ENCODE measurements around the gene ALKBH6. TPM values are rescaled to one million over a fixed set of nuclear protein-coding genes. Genes with fewer than 3 reads are reported as not detected.
A peak's percentile ranks its signal among the peaks of the same experiment; 100 is the strongest.
"Not testable (repeated sequence)": the region's sequence is repeated elsewhere in the genome, so short reads cannot be mapped to it uniquely, and the experiment has no call there.

ALKBH6 gene
- total RNA-seq, 1 experiment from 2014 or later: 43.4 TPM

DNA sequence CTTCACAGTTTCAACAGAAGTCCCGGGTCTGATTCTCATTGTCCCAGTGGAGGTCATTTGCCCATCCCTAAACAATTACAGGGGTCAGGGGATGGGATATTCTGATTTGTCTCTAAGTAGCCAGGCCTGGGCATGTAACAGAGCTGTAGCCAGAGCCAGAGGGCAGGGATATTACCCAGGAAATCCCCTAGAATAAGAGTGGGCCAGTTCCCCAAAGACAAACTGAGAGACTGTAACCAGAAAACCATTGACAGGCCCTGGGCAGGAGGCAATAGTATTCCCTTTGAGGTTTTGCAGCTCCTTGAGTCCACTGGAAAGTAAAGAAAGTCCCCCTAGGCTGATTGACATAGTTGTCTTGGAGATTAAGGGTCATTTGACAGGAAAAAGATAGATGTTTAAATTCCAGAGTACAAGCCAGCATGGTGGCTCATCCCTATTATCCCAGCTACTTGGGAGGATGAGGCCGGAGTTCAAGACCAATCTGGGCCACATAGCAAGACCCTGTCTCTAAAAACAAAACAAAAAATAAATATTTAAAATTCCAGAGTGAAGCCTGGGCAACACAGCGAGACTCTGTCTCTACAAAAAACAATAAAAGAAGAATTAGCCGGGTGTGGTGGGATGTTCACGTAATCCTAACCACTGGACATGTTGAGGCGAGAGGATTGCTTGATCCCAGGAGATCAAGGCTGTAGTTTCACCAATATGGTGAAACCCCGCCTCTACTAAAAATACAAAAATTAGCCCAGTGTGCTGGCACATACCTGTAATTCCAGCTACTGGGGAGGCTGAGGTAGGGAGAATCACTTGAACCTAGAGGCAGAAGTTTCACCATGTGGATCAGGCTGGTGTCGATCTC is 20.9 kb downstream of the ALKBH6 start:
- no peak for DNase-seq (ENCODE audit: low spot score)

DNA sequence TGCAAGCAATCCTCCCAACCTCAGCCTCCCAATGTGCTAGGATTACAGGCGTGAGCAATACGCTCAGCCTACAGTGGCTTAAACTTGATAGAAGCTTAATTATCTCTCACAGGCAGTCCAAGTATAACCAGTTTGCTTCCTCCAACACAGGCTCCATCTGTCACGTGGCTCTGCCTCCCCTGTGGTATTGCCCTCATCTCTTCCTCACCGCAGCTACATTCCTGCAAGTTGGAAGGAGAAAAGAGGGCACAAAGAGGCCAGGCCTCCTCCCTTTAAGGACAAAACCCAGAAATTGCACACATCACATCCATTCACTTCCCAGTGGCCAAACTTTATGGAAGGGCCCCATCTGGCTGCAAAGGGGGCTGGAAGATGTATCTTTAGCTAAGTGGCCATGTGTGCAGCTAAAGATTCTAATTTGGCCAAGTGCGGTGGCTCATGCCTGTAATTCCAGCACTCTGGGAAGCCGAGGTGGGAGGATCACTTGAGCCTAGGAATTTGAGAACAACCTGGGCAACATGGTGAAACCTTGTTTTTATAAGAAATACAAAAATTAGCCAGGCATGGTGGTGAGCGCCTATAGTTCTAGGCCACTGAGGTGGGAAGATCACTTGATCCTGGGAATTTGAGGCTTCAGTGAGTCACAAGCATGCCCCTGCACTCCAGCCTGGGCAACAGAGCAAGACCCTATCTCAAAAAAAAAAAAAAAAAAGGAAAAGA is 22.1 kb downstream of the ALKBH6 start:
- DNase-seq (ENCODE audit: low spot score): peak; percentile 13

DNA sequence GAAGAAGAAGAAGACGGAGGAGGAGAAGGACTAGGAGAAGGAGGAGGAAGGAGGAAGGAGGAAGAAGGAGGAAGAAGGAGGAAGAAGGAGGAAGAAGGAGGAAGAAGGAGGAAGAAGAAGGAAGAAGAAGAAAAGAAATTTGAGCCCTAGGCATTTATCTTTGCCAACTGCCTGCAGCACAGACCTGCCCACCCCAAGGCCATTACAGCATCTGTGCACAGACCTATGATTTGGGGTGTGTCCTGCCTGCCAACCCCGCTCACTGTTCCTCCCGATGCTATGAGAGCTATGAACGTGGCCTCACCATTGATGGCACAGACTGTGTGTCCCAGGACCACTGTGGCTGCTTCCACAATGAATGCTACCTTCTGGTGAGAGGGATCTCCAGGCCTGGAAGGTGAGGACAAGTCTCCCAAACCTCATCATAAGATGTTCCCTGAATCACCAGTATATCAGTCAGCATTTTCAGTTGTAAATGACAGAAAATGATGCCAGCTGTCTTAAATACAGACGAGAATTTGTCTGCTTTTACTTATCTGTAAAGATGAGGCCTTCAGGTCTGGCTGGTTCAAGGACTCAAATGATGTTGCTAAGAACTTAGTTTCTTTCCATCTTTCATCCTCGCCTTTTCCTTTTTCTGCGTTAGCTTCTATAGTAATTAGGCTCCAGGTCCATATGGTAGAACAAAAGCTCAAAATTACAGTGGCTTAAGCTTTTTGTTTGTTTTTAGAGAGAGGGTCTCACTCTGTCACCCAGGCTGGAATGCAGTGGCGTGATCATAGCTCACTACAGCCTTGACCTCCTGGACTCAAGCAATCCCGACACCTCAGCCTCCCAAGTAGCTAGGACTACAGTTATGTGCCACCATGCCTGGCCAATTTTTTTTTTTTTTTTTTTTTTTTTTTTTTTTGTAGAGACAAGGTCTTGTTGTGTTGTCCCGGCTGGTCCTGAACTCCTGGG is 23.0 kb downstream of the ALKBH6 start:
- DNase-seq (ENCODE audit: low spot score): no peak

DNA sequence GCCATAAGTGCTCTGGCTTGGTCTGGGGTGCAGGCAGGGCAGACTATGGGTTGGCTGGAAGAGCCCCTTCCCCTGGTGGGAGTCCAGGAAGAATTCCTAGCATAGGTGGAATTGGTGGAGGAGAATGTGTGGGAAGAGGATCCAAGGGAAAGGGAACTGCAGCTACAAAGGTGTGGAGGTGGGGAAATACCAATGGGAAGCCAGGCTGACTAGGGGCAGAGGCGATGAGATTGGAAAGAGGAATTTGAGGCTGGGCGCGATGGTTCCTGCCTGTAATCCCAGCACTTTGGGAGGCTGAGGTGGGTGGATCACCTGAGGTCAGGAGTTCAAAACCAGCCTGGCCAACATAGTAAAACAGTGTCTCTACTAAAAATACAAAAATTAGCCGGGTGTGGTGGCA is 23.9 kb downstream of the ALKBH6 start:
- no peak for DNase-seq (ENCODE audit: low spot score)

DNA sequence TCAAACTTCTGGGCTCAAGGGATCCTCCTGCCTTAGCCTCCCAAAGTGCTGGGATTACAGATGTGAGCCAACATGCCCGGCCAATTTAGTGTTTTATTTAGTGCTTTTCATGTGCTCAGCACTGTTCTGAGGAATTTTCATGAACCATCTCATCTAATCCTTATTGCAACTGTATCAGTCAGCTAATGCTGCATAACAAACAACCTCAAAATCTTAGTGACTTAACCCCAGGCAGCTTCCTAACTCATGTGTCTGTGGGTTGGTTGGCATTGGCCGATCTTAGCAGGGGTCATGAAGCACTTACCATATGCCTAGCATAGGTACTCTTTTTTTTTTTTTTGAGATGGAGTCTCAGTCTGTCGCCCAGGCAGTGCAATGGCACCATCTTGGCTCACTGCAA is 25.2 kb downstream of the ALKBH6 start:
- no peak for DNase-seq (ENCODE audit: low spot score)

DNA sequence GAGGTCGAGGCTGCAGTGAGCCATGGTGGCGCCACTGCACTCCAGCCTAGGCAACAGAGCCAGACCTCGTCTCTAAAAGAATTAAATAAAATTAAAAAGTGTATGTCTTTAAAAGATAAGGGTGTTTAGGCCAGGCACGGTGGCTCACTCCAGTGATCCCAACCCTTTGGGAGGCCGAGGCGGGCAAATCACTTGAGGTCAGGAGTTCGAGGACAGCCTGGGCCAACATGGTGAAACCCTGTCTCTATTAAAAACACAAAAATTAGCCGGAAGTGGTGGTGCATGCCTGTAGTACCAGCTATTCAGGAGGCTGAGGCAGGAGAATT is 26.5 kb downstream of the ALKBH6 start:
- DNase-seq (ENCODE audit: low spot score): no peak

DNA sequence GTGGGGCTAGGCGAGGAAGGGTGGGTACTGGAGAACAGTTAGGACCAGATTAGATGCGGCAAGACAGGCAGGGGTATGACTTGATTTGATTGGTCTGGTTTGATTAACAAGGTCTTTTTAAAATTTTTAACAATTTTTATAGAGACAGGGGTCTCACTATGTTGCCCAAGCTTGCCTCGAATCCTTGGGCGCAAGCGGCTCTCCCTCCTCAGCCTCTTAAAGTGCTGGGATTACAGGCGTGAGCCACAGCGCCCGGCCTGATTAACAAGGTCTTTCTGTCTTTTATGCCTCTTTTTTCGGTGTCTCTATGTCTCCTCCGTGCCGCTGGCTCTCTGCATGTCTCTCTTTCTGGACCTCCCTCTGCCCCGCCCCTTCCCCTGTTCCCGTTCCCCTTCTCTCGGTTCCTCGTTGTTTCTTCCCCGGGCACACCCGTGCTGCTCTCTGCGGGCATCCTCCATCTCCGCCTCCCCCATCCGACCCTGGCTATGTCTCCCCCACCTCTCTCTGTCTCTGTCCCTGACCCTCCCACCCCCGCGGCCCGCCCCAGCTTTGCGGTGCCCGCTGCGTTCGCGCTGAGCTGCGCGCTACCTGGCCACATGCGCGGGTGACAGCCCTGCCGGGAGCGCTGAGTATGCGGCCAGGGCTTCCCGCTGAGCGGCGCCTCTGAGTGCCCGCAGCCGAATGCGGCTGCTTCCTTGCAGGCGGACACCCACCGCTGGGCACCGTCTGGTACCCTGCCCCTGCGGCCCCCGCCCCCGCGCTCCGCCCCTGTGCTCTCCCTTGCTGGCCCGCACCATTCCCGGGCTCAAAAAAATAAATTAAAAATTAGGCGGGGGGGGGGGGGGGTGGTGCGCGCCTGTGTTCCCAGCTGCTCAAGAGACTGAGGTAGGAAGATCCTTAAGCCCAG is 27.1 kb downstream of the ALKBH6 start:
- peak; percentile 28 for DNase-seq (ENCODE audit: low spot score)

DNA sequence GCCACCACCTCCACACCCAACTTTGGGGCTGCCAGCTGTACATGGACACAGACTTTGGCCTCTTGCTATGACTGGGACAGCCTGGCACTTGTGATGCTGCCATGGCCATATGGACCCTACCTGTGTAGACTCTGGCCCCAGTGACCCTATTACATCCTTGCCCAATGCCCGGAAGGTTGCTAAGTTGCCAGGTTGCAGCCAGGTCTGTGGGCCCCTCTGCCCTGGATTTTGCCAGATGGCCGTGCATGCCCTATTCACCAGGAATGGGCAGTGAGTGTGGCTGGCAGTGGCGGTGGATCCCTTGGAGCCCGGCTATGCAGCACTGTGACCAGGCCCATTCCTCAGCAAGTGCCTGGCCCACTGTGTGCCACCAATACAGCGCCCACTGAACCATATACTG is 27.9 kb downstream of the ALKBH6 start:
- DNase-seq (ENCODE audit: low spot score): no peak

DNA sequence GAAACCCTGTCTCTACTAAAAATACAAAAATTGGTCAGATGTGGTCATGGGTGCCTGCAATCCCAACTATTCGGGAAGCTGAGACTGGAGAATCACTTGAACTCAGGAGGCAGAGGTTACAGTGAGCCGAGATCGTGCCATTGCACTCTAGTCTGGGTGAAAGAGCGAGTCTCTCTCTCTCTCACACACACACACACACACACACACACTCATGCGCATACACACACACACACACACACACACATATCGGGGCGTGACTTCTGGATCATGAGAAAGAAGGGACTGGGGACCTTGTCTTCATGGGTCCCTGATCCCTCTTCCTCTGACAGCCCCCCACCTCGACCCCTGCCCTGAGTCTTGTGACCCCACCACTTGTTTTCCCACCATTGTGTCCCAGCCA is 30.8 kb downstream of the ALKBH6 start:
- no peak for DNase-seq (ENCODE audit: low spot score)

DNA sequence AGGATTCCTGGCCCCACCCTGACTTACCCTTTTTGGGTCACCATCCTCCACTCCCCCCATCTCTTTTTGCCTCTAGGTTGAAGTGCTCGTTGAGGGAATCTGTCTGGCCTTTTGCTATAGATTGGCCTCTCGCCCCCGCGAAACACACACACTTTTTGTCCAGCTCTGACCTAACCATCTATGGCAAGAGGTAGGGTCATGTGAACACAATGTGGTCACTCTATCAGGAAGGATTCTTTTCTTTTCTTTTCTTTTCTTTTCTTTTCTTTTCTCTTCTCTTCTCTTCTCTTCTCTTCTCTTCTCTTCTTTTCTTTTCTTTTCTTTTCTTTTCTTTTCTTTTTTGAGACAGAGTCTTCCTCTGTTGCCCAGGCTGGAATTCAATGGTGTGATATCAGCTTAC is 33.0 kb downstream of the ALKBH6 start:
- DNase-seq (ENCODE audit: low spot score): not testable (repeated sequence)

DNA sequence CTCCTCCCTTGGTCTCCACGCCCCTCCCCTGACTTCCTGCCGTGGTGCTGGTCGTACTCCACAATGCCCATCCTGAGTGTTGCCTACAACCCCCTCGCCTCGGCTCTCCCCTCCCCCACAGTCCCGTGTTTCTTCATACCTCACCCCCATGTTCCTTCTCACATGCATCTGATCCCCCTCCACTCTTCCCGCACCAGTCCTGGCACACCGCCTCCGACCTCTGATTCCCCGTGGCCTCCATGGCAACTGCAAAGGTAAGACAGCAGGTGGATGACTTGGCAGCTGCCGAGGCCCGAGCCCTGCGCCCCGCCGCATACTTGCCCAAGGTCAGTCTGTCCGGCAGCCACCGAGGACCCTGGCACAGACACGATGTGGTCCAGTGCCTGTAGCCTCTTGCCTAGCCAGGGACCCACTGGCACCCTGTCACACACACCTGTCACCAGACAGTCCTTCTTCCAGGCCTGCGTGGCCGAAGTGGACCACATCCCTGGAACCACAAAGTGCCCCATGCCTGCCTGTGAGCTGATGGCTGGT is 35.1 kb downstream of the ALKBH6 start:
- DNase-seq (ENCODE audit: low spot score): no peak

DNA sequence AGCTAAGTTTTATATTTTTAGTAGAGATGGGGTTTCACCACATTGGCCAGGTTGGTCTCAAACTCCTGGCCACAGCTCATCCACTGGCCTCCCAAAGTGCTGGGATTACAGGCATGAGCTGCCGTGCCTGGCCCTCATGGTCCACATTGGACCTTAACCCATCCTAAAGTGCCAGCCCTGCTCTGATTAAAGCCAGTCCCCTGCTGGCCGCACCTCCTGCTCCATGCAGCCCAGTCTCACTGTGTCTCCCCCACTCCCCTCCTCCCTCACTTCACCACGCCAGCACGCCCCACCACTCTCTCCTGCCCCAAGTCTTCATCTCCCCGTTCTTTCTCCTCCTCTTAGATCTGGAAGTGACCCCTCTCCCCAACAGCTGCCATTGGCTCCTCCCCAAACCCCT is 35.7 kb downstream of the ALKBH6 start:
- DNase-seq (ENCODE audit: low spot score): no peak

DNA sequence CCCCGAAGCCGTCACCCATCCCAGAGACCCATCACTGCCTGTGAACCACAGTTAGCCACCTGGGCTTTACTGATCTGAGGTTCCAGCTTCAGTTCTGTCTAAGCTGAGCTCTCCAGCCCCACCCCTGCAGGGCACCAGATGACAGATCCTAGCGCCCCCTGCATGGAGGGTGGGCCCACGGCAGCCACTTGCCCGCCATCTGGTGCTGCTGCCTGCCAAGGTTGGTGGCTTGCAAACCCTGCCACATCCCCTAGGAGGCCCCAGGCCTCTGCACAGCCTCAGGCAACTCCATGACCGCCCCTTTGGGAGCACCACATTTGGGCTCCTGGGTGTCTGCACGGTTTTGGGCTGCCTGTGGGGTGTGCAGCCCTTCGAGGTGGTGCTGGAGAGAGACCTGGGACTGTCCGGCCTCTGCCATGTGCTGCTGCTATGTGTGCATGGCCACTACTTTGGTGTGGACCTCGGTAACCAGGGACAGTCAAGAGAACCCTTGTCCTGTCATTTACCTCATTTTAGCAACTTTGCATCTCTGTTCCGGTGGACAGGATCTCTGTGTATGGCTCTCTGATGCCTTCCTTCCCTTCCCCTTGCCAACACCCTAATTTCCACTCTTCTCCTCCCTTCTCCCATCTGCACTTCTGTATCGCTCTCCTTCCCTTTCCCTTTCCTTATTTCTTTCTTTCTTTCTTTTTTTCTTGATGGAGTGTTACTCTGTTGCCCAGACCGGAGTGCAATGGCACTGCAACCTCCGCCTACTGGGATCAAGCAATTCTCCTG is 36.4 kb downstream of the ALKBH6 start:
- DNase-seq (ENCODE audit: low spot score): no peak

DNA sequence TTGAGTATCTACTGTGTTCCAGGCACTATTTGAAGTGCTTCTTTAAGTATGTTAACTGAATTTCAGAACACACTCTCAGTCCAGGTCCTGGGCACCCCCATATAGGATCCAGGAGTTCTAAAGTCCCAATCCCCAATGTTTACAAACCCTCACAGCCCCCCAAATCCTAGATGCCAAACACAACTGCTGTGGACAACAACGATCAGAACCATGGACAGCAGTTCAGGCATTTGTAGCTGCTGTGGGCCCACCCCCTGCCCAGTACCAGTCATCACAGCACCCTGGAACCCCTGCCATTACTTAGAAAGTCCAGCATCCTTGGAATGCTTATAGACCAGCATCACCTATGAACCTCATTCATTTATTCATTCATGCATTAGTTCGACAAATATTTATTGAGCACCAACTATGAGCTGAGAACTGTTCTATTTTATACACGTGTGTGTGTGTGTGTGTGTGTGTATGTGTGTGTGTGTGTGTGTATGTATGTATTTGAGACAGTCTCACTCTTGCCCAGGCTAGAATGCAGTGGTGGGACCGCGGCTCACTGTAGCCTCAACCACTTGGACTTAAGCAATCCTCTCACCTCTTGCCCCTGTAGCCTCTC is 38.3 kb downstream of the ALKBH6 start:
- peak; percentile 38 for DNase-seq (ENCODE audit: low spot score)

DNA sequence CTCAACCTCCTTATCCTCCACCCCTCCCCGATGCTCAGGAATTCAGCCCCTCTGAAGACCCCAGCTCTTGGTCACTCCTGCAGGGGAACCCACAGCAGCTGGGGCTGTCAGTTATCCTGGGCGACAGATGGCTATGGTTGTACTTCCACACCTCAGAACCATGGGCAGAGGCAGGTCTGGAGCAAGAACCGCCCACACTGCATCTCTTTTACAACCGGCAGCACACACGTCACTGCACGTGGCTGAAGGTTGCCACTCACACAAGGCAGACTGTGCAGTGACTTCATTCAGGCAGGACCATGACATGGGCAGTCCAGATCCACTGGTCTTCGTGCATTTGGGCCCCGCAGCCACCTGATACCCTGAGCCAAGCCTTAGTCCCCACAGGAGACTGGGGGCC is 40.5 kb downstream of the ALKBH6 start:
- DNase-seq (ENCODE audit: low spot score): no peak

DNA sequence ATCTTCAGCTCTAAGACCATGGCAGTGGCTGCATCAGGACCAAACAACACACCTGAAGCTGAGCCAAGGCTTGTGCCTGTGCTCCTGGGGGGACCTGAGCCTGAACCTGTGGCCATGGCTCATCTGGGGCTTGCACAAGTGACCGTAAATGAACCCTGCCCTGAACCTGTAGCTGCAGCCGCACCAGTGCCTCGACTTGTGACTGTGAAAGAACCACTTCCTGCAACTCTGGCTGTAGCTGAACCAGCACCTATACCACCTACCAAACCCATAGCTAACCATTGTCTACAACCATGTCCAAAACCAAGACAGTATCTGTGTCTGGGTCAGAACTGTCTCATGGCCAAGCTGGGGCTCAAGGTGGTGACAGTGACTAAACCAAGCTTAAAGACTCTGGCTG is 47.2 kb downstream of the ALKBH6 start:
- no peak for DNase-seq (ENCODE audit: low spot score)

DNA sequence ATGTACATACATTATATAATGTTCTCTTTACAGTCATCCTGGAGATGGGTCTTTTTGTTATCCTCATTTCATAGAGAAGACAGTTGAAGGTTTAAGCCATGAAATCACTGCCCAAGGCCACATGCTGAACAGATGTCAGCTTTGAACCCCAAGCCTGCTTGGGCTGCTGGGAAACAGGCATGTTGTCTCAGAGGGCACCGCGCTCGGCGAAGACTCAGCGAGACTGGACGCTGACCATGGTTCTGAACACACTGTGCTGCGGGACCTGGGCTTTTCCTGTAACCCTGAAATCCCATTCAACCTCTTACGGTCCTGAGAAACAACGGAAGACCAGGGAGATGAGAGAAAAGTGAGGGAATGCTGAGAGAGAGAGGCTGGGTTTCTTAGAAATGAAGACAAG is 50.5 kb downstream of the ALKBH6 start:
- DNase-seq (ENCODE audit: low spot score): peak; percentile 41

DNA sequence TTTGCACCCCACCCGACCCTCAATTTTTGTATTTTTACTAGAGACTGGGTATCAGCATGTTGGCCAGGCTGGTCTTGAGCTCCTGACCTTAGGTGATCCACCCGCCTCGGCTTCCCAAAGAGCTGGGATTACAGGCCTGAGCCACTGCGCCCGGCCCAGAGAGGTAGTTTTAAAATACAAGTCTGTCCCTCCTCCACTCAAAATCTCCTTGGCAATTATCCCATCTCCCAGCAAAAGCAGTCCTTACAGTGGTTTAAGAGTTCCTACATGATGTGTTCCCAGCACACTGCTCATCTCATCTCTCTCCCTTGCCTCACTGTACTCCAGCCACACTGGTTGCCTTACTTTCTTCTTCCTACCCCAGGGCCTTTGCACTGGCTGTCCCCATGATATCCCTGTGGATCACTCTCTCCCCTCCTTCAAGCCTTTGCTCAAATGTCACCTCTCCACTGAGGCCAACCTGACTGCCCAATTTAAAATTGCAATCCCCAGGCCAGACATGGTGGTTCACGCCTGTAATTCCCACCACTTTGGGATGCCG is 53.5 kb downstream of the ALKBH6 start:
- no peak for DNase-seq (ENCODE audit: low spot score)

DNA sequence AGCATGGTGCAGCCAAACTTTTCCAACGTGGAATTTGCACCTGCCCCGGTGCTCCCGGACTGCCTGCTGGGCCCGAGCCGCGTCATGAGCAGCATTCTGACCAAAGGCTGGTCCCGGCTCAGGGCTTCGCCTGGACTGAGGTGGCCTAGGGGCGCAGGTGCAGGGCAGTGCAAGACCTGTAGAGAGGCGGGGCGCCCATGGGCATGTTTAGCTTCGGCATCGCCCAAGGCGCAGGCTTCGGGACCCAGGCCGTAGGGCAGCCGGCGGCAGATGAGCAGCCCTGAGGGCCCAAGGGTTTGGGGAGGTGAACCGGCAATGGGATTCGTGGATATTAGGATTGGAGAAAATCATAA is 54.1 kb downstream of the ALKBH6 start:
- DNase-seq (ENCODE audit: low spot score): no peak
